DMS 273 (cell line): ENCODE results near the gene MACROH2A1.

ENCODE experiments used
- DNase-seq: peaks from one replicate; lab custom pipeline; 2025; ENCODE audit not compliant: unreplicated experiment; lab: John Stamatoyannopoulos, UW

Gene MACROH2A1

DNA sequence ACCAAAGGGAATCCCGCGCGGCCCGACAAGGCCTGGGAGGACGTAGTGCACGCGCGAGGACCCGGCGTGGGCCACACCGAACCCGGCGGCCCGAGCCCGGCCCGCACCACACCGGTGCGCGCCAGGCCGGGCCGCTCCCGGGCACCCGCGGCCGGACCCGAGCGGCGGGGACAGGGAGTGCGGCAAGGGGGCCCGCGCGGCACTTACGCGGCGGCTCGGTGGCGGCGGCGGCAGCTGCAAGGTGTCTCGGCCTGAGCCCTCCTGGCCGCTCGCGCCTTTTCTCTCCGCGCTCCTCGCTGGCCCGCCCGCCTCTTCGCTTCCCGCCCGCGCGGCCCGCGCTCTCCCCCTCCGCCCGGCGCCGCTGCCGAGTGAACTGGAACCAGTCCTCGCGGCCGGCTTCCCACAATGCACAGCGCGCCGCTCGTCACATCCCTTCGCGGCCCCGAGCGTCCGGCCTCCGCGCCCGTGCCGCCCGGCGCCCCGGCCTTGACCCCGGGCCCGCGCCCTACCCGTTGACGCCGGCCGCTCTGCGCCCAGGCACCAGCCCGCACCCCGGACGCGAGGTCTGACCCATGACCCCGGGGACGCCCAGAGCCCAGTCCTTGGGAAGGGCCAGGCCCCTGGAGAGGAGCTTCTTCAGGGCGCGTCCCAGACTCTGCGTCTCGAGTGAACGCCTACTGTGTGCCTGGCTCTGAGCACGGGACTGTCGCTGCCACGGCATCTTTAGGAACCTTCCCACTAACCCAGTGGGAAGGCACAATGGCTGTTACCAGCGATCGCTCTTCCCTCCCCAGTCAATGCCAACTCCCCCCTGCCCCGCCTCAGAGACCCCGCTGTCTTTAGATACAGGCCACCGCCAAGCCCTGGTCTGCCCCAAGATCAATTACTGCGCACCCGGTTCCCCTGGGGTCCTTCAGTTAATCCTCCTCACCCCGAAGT lies at the start of gene MACROH2A1:
MACROH2A1 (minus strand) TSS at position 377 of the 939 bp plus-strand sequence. CDS start 10,138 bp downstream, outside the sequence.
- peak; percentile 92 for DNase-seq

DNA sequence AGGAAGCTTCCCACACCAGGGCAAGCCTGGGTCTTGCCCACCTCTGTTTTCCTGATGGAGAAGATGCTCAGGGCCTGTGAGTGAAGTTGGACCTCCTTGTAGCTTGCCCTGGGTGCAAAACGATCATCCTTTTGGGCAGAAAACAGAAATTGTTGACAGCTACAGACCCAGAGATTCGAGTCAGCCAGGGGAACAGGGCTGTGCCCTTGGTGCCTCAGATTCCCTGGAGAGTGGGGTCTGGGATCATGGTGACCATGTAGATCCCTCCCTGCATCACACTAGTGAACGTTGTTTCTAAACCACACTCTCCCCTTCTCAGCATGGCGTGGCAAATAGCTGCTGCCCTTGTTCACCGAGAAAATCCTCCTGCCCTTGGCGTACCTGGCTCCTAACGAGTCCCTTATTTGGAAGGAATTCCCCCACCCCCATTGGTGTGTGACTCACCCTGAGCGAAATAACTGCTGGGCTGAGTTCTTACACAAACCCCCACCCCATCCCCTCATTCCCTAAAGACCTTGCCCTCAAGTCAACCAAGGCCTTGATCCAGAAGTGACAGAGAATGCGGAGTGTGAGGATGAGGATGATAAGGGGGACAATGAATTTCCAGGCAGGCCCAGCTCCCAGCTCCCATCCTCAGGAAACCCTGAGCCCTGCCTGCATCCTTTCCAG lies 49.2 kb upstream of the MACROH2A1 start:
- no peak for DNase-seq

DNA sequence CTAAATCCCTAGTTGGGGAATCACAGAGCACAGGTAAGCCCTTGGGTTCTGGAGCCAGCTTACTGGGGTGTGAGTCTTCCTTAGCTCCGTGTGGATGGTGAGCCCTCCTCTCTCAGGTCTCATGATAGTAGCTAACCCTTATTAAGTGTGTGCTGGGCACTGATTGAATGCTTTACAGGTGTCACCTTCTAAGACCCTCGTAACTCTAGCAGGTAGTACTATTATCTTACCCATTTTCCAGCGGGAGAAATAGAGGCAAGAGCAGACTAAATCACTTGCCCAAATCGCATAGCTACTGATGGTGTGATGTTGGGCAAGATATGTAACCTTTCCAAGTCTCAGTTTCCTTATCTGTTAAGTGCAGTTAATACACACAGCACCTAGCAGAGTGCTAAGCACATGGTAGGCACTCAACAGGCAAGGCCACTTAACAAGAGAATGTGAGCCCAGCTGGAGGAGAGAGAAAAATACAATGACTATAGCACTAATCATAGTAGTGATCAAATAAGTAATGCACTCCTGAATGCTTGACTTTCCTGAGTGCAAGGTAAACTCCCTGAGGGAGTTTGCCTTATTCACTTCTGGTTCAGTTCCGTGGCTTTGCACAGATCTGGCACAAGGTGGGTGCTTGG lies 48.4 kb upstream of the MACROH2A1 start, which contains the start of gene DCANP1:
DCANP1 (minus strand) TSS at position 51 of the 632 bp plus-strand sequence. CDS start 240 bp downstream, outside the sequence.
- no peak for DNase-seq

DNA sequence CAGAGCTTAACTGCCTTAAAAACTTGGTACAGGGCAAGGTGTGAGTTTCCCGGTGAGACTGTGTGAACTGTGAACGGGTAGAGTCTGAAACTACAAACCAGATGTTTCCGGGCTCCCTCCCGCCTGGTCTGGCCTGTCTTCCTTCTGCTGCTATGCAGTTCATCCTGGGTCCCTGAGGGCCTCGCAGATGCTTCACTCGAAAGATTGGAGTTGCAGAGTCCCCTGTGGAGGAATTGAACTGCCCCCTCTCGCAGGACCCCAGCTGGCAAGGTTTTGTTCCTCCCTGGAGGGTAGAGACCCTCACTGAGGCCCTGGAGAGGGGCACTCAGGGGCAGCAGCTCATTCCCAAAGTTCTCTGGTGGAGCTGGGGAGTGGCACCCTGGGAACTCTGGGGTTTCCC lies 47.6 kb upstream of the MACROH2A1 start:
- no peak for DNase-seq

DNA sequence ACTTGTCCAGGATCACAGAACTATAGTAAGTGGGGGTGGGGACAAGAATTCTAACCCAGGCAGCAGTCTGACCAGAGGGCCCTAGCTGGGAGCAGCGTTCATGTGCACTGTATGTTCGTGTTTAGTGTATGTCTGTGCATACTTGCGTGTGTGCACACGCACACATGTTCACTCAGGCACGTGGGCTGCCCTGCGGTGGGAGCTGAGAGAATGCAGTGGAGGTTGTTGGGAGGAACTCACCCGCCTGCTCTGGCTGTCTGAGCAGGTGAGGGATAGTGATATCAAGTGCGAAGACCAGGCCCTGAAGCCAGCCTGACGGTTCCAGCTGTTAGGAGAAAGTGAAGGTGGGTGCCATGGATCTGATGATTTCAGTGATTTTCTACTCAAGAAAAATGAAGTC lies 47.2 kb upstream of the MACROH2A1 start:
- no peak for DNase-seq

DNA sequence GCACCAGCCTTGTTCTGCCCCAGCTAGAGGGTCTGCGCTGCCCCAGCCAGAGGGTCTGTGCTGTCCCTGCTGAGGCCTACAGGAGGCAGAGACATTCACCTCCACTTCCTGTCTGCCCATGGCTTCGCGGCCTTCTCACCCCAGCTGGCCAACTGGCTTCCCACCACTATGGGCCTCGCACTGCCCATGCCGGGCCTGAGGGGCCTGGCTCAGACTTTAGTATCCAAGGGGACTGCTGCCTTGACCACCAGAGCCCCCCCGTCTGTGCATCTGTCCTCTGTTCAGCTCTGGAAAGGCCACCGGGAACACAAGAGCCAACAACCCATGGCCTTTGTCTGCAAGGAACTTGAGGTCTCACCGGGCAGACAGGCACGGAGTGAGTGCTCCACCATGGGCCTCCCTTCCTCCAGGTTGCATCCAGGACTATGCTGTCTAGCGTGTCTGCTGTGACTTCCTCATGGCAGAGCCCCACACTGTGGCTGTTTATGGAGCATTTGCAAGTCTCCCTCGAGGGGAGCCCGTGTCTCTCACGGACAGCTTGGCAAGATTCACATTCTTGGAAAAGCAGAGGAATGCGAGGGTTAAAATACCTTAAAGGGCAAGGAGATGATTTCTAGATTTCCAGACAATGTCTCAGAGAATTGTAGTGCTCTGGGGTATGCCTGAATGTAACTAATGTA lies 46.4 kb upstream of the MACROH2A1 start:
- no peak for DNase-seq

DNA sequence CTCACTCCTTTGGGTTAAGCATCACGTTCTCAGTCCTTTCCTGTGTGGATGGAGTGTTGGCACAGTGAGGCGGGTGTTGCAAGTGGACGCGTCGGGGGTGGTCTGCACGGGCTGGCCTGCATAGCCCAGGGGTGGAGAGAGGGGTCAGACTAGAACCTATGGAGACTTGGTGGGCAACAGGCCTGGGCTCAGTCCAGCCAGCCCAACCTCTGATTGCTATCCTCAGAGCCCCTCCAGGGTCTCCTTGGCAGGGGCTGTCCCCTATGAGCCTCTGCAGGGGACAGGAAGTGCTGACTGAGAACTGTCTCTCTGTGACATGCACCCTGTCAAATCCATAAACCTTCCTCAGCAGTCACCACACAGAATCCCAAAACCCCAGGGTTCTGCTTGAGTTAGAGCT lies 45.9 kb upstream of the MACROH2A1 start:
- DNase-seq, result no peak

DNA sequence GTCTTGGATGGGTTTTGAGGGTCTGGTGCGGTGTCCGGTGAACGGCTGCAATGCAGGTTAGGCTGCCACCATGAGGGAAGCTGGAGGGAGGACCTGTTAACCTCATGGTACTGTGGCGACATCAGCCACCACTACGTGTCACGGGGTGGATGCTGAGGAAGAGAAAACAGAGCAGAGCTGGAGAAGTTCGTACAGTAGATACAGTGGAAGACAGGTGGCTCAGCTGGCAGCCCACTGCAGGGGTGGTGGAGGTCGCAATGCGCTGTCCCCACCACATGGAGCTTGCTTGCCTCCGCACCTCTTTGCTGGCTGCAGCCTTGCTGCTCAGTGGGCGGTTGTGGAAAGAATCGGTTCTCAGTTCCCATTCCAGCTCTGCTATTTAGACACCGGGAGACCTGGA lies 45.3 kb upstream of the MACROH2A1 start:
- DNase-seq, result no peak

DNA sequence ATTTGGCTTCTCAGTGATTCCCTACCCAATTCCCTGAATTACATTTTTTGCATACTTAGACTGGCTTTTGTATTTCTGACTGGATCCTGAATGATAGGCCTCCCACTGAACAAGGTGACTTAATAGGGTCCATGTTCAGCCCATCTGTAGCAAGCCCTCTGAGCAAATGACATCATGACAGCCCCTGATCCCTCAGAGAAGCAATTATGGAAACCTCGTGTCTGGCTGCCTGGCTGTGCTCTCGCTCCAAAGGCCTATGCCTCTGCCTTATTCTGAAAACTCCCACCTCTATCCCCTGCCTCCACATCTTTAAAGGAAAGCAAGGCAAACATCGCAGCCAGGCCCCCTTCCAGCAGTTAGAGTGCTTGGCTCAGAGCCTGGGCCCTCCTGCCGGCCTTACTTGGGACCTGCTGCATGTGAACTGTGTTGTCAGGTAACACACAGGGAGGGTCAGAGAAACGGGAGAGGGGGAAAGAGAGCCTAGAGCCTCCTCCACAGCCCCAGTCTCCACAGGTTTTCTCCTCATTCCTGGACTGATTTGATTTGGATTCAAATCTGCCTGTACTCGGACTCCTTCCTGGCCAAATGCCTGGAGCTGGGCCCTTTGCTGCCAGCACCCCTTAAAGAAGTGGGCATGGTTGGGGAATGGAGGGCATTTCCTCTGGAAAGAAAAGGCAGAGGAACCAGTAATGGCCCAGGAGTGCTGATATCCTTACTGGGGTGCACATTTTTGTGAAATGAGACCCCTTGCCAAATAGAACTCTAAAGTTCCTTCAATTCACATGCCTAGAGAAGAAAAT lies 44.3 kb upstream of the MACROH2A1 start:
- peak; percentile 37 for DNase-seq

DNA sequence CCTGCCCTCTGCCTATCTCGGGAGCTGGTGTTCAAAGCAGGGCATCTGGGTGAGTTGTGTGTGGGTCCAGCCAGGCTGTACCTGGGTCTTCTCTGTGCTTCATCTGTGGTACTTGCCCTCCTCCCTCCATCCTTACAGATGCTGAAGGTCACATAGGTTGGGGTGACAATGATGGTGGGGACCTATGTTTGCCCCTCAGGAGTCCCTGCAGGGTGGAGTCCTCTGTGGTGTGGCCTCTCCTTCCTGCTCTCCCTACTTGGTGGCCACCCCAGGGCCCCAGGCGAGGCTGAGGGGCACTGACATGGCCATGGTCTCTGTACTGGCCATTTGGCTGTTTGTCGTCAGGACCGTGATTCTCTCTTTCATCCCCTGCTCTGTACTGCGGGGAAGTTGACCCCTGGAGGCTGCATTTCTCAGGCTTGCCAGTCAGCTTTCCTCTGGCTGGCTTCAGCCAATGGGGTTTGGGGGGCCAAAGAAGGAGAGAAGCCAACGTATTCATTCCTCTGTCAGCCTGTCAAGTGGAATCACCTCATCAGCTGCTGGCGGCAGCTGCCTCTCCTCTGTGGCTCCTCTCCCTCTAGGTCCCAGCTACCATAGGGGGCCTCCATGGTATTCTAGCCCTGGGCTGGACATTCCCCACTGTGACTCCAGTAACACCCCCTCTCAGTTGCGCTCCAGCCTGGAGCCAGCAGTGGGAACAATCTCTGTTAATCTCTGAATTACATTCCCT lies 43.6 kb upstream of the MACROH2A1 start:
- no peak for DNase-seq

DNA sequence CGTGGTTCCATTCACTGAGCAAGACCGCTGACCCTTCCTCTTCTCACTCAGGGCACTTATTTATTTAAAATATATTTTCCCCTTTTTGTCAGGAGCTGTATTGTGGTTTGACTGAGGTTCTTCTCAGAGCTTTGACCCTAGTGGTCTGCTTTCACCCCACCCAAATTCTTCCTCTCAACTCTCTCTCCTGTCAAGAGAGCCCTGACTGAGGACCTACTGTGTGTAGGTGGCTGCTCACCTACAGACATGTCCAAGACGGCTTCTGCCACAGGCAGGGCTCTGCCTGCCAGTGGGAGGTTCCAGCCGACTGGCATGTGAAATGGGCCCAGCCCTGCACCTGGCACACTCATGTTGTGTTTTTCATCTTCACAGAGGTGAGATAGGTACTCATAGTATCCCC lies 42.9 kb upstream of the MACROH2A1 start:
- no peak for DNase-seq

DNA sequence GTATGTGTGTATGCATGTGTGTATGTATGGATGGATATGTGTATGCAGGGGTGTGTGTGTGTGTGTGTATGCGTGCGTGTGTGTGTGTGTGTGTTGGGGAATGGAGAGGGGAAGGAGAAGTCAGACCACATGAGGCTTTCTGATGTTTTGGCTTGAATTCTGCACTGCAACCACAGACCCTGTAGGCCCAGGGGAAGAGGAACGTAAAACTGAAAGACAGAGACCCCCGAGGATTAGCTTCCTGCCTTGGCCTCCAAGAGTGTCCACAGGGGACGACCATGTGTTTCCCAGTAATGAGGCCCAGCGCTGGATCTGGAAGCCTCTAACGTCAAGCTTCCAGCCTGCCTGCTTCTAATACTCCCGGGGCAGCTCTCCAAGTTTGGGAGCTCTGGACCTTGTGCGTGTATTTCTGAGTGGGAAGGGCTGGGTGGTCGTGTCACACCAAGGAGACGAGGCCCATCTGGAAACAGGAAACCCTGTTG lies 42.4 kb upstream of the MACROH2A1 start:
- DNase-seq, result no peak

DNA sequence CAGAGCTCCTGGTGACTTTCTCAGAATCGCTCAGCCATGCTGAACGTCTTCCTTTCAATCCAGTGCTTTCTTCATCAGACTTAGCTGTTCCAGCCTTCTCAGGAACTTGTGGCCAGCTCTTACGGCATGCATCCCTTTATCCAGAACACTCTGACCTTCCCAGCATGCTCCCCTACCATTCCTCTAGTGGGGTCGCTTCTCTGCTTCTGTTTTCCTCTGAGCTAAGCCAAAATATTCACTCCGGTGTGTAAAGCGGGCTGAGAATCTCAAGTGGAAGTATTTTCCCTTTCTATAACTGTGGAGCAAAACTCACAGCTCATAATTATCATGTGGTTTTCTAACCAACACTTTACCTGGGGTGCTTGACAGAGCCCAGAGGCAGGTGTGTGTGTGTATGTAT lies 41.9 kb upstream of the MACROH2A1 start:
- DNase-seq, result no peak

DNA sequence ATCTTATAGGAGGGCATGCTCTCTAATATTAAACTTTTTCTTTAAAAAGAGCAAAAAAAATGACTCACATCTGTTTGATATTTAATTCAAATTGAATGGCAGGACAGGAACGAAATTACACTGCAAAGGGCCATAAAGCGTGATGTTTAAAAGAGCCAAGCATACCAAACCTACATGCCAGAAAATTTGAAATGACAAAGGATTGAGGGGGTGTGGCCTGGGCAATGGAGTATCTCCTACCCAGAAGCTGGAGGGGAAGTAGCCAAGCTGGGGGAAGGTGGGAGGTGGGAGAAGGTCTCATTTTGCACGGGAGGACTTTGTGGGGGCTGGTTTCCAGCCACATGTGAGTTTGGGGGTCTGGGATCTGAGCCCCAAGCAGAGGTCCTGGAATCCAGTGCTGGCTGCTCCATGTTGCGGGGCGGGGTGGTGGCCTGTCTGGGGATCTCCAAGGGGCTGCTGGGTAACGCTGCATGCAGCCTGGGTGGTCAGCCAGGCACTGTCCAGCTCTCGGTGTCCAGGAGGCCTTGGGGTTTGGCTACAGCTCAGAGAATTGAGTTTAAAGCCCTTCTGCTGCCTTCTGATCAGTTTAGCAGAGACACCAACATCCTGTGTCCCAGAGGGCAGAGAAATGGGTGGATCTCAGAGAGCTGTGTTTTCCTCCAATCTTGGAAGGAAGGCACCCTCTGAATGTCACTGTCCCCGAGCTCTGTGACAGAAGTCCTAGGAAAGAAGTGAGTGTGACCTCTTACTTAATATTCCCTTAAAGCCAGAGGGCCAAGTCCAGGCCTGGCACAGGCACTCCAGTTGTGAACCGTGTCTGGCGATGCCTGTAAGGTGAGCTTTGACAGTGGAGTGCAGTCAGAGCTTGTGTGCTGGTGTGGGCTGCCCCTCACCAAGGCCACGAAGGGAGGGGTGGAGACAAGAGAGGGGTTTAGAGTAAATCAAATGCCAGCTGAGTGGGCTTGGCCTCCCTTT lies 40.5 kb upstream of the MACROH2A1 start:
- no peak for DNase-seq

DNA sequence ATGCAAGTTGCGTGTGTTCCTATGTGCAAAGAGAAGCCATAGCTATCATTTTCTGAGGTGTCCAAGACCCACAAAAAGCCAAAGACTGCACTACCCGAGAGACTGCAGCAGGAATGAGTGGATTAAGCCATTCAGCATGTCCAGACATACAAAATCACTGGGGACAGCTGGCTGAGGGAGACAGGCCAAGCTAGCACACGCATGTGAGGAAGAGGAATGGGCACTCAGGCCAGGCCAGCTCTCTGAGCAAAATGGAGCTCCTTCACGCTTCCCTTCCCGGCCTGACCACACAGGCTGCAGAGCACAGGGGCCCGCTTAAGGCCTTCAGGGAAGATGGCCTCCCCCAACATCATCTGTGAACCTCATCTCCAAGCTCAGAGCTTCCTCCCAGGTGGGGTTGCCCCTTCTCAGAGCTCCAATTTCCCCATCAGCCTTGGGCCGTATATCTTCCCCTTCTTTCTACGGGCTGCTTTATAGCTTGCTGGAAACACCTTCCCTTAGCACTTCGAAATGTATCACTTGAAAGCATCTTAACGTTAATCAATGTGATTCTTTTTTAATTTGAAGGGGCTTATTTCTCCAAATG lies 39.7 kb upstream of the MACROH2A1 start:
- peak; percentile 38 for DNase-seq

DNA sequence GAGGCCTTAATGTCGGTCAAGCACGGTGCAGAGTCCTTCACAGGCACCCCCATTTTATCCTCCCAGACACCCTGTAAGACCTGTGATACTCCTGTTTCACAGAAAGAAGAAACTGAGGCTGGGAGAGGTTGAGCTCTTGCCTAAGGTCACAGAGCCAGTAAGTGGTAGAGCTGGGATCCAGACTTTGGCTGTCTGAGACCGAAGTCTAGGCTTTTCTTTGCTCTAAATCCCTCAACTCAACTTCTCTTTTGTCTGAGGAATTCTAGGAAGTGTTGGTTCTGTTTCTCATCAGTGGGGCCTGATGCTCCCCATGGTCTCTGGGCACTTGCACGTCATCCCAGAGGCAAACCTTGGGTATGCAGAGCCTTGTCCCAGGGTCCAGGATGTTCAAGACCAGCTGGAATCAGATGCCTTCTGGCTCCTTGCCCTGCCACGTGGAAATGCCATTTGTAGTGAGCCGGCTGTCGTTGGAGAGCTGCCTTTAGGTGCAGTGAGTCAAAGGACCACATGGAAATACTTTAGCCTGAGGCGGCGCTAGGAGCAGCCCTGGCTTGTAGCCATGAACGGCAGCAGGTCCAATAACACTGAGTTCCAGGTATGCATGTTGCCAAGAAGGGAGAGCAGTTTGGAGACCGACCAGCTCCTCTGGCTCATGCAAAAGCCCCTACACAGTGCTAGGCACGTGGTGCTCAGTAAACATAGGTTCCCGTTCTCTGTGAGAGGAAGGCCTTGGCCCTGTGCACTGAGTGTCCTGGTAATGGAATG lies 38.9 kb upstream of the MACROH2A1 start:
- peak; percentile 98 for DNase-seq

DNA sequence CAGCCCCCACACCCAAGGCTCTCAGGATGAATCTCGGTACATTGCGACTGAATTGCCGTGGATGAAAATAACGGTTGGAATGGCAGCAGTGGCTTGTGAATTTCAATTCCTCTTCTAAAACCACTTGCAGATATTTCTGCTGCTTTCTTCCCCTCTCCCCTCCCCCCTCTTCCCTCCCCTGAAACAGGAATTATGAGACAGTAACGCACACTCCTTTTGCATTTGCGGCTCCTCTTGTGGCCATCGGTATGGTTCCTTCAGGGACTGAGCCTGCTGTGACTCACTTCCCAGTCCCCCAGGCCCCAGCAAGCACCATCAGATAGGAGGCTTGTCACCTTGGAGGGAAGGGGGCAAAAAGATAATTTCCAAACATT lies 38.4 kb upstream of the MACROH2A1 start:
- DNase-seq, result peak; percentile 28
